ENCODE results near the gene ALOXE3. TPM values are rescaled to one million over a fixed set of nuclear protein-coding genes. Genes with fewer than 3 reads are reported as not detected.

The ALOXE3 gene
- total and polyA plus RNA-seq, 2 of the 8 experiments (the other 6 are each of a cell fraction or from before 2014, with no cell fraction given) = 0.26 TPM; not detected in 1

DNA sequence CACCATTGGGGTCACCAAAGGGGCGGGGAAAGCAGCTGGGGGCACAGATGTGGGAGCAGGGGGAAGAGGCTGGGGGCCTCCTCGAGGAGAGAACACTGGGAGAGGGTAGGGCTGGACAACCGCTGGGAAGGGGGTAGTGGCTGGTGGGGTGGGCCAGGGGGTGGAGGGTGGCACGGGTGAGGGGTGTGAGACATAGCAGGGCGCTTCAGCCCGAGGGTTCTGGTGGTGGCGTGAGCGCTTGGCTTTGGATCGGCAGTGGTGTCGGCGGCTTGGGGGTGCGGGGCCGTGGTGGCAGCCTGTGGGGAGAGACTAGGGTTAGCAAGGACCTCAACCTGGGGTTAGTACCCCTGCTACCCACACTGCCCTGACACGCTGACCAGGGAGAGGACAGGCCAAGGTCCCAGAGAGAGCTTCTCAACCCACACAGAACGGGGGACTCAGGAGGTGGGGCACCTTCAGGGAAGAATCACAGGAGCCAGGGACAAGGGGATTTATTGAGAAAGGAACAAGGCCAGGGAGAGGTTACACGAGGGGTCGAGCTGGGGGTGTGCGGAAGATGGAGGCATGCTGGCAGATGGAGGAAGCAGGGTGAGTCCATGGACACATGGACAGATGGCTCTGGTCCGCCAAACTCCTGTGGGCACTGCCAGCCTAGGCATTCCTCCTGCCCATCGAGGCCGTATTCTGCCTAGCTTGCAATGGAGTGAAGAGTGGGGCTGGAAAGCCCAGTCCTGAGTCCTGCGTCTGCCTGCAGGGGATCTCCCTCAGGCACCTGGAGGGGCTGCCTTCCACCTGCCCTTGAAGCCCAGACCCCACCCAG, 25.5 kb upstream of the ALOXE3 start:
- H3K18ac ChIP-seq (ENCODE audit: extremely low read depth, low read length) = no peak overlapping the region
- CTCF ChIA-PET (ENCODE audit: partially characterized antibody) = interaction anchor here (0.5 to 14.1 kb wide), 6 partner anchors 14 to 165 kb away, joined by 3 to 133 read pairs (median 4); partner anchors contain the start of gene VAMP2

More for the DNA sequence above, 25.5 kb upstream of the ALOXE3 start:
- H2BK5ac ChIP-seq (ENCODE audit: low read depth, low read length) = no peak overlapping the region
- no peak overlapping the region for H3K4me3 ChIP-seq (ENCODE audit: extremely low read depth in 1 of 4, insufficient read depth in 2 of 4, low read depth in 3 of 4, low read length in 4 of 4)
- no peak overlapping the region for H4K5ac ChIP-seq (ENCODE audit: insufficient read length, low read depth, low read length)
- no peaks in the 10 kb centered on the region for H3K79me1 ChIP-seq (ENCODE audit: low read depth, low read length)
- no peak overlapping the region for H3K4ac ChIP-seq (replicated peaks; ENCODE audit: insufficient read length, low read depth, low read length)
- no peak overlapping the region for H2AK5ac ChIP-seq (ENCODE audit: low read depth, low read length)
- peaks cover 0 to 3% (median 1%) of the 10 kb centered on the region in 4 experiments; a peak in 1 of 7 replicates for H3K4me1 ChIP-seq (replicated peaks in 1 of 4; ENCODE audit: control insufficient read depth in 3 of 4, insufficient read depth in 4 of 4, low read length in 3 of 4)
- H3K4me2 ChIP-seq (ENCODE audit: insufficient read depth in 1 of 2, low read depth in 2 of 2, low read length in 2 of 2) = no peak overlapping the region
- peak overlapping the region; percentile 25; the same call in 1 of the 2 replicates for H4K8ac ChIP-seq (ENCODE audit: extremely low read depth, insufficient read depth, low read length)
- H4K91ac ChIP-seq (replicated peaks; ENCODE audit: insufficient read length, low read length) = no peak overlapping the region
- H4K20me1 ChIP-seq (replicated peaks in 1 of 2; ENCODE audit: control insufficient read depth in 1 of 2, insufficient read depth in 2 of 2, low read length in 2 of 2) = peaks cover 2 to 18% of the 10 kb centered on the region in 2 experiments
- no peaks in the 10 kb centered on the region for H3K9me3 ChIP-seq (ENCODE audit: insufficient read depth in 2 of 2, low read depth in 1 of 2, low read length in 1 of 2)
- no peak overlapping the region for H2BK12ac ChIP-seq (ENCODE audit: low read depth, low read length)
- peaks cover 2% of the 10 kb centered on the region; the same call in 1 of the 2 replicates for H3K23me2 ChIP-seq (ENCODE audit: low read depth, low read length)
- FAIRE-seq (no peak), DNase-seq (ENCODE audit: low read depth in 1 of 2, low spot score in 2 of 2) (no peak)
- H2BK15ac ChIP-seq (ENCODE audit: low read length) = no peak overlapping the region
- H3K9ac ChIP-seq (replicated peaks in 1 of 4; ENCODE audit: extremely low read depth in 1 of 4, low read depth in 3 of 4, low read length in 3 of 4) = no peak overlapping the region
- H3K27me3 ChIP-seq (replicated peaks in 1 of 4; ENCODE audit: control insufficient read depth in 3 of 4, extremely low read depth in 1 of 4, insufficient read depth in 3 of 4, low read length in 3 of 4) = no peaks in the 10 kb centered on the region
- 94% methylated on average over 14 of the region's 22 CpGs; no CpG with 5 or more reads in 1 of the 2 experiments for WGBS, 2 experiments (ENCODE audit: extremely low coverage in 1 of 2, insufficient coverage in 1 of 2, insufficient read length in 1 of 2, insufficient replicate concordance in 2 of 2, low coverage in 1 of 2, low lambda C conversion rate in 2 of 2, missing lambda C conversion rate in 1 of 2)
- peaks cover 9 to 49% (median 37%) of the 10 kb centered on the region in 4 experiments for H3K36me3 ChIP-seq (ENCODE audit: control insufficient read depth in 2 of 4, insufficient read depth in 4 of 4, low read length in 3 of 4)
- no peak overlapping the region for H2BK120ac ChIP-seq (replicated peaks; ENCODE audit: low read depth, low read length)
- H3K79me2 ChIP-seq (ENCODE audit: control insufficient read depth in 1 of 2, insufficient read depth in 2 of 2, low read length in 2 of 2) = no peaks in the 10 kb centered on the region
- H2BK20ac ChIP-seq (ENCODE audit: low read length) = no peak overlapping the region
- no peak overlapping the region for H3K27ac ChIP-seq (ENCODE audit: low read depth, low read length)
- no peak overlapping the region for H3K56ac ChIP-seq (replicated peaks; ENCODE audit: insufficient read length, low read depth, low read length)
- H3K14ac ChIP-seq (ENCODE audit: insufficient read length) = no peak overlapping the region
- H3K23ac ChIP-seq (ENCODE audit: insufficient read length) = no peak overlapping the region
- no peak overlapping the region for H2AFZ ChIP-seq (ENCODE audit: low read length)
- POLR2A ChIA-PET (ENCODE audit: partially characterized antibody) = interaction anchor here (1.2 to 5.1 kb wide), 4 partner anchors 11 to 95 kb away, joined by 3 to 21 read pairs (median 6); no protein-coding TSS in a partner anchor
- TF ChIP-seq TAF1 (IDR thresholded peaks at IDR 0.05; ENCODE audit: low read depth, low read length) (no peak), NANOG (IDR thresholded peaks at IDR 0.05; ENCODE audit: insufficient read depth, low read depth, low read length, poor library complexity, severe bottlenecking) (no peak), RFX5 (IDR thresholded peaks at IDR 0.05; ENCODE audit: borderline replicate concordance, low read depth, low read length) (no peak), SP4 (IDR thresholded peaks at IDR 0.05; ENCODE audit: low read length) (no peak), EZH2 (IDR thresholded peaks at IDR 0.05; ENCODE audit: low read depth, low read length, severe bottlenecking) (no peak), SIX5 (IDR thresholded peaks at IDR 0.05; ENCODE audit: low read depth, low read length) (no peak), TBP (IDR thresholded peaks at IDR 0.05; ENCODE audit: low read depth, low read length) (no peak), JUN (IDR thresholded peaks at IDR 0.05; ENCODE audit: low read depth, low read length) (no peak), KDM4A (IDR thresholded peaks at IDR 0.05; ENCODE audit: low read depth, low read length, severe bottlenecking) (no peak), TCF12 (IDR thresholded peaks at IDR 0.05; ENCODE audit: low read depth, low read length) (no peak), CREB1 (IDR thresholded peaks at IDR 0.05) (no peak), CHD1 (IDR thresholded peaks at IDR 0.05; ENCODE audit: low read depth, low read length) (no peak), HDAC2 (IDR thresholded peaks at IDR 0.05; ENCODE audit: borderline replicate concordance in 1 of 2, low read depth in 2 of 2, low read length in 2 of 2) (no peak)

Data from H1 (cell line).